Measurements from ENCODE around the gene TMEM125. TPM values are rescaled to one million over a fixed set of nuclear protein-coding genes. Genes with fewer than 3 reads are reported as not detected.

TMEM125 gene
- total RNA-seq, 1 donor from 2014 or later, result 3.9 TPM

DNA sequence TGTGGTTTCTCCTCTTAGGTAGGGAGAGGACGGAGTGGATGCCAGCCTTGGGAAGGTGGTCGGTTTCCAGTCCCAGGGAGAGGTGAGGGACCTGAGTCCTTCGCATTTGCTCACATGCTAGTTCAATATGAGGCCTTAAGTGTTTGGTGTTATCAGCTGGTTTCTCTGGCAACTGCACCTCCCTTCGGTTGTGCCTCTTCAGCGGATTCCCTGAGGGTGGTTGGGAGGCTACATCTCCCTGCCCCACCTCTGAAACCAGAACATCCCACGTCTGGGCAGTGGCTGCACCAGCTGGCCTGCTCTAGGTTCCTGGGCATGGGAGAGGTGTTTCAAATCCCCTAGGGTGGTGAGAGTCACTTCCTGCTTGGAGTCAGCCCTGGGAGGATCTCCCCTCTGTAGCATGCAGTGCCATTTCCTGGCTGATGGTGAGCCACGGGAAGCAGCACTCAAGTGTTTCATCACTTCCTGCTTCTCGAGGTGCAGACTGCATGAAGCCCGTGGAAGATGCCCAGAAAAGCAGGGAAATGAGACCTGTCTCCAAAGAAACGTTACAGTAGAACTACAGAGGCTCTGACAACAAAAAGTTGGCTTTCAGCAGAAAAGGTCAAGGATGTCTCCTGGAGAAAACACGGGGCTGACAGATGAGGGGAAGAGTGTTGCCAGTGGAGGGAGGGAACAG is 4.5 kb downstream of the TMEM125 start:
- DNase-seq (ENCODE audit: low read depth), result peak; percentile 32

DNA sequence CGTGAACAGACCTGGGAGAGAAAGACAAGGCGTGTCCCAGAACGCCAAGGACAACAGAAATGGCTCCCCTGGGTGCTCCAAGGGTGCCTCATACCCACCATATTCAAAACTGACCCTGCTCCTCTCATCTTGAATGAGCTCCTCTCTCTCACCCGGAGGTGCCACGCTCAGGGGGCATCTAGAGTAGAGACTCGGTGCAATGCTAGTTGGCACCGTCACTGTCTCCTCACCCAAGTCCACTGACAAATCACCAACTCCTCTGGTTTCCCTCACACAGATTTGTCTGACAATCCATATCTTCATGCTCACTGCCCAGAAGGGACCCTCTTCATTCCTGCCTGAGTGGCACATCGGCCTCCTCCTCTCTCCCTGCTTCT is 5.0 kb downstream of the TMEM125 start:
- no peak for DNase-seq (ENCODE audit: low read depth)

DNA sequence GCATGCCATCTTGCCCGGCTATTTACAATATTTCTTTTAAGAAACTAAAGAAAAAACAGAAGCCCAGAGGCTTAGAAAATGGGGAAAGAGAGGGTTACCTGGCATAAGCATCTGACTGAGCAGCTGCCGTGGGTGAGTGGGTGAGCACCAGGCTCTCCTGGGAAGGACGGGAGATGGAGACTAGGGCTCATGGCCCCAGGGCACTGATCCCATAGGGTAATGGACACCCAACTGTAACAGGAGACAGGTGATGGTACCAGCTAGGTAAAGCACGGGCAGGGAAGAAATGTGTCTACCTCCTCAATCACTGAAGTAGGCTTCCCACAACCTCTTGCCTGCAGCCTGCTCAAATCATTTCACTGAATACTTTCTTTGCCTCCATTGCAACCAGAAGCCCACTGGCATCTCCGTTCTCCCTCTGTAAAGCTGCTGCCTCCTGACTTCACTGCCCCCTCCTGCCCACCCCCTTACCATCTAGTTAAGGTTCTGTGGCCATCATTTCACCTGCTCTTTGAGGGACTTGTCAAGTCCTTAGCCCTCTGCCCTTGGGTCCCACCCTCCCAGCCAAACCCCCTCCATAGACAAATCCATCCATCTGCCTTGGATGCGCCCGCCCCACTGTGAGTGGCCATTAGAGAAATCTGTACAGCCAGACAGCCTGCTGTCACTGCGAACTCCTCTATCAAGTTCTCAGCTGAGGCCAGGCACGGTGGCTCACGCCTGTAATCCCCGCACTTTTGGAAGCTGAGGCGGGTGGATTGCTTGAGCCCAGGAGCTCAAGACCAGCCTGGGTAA is 6.2 kb downstream of the TMEM125 start:
- no peak for DNase-seq (ENCODE audit: low read depth)

DNA sequence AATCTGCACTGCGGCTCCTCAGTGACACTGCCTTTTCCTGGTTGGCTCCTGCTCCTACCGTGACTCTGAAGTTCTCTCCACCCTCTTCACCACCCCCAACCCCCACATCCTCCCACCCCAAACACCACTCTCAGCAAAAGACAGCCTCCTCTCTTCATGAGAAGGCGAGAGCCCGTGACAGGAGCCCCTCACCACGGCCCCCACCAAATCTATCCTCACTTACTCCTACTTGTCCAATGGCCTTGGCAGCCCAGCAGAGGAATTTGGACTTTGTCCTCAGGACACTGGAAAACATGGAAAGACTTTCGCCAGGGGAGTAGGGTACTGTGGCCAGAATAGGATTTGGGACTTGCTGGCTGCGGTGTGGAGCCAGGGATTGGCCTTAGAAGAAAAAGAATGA is 6.9 kb downstream of the TMEM125 start:
- DNase-seq (ENCODE audit: low read depth), result no peak

DNA sequence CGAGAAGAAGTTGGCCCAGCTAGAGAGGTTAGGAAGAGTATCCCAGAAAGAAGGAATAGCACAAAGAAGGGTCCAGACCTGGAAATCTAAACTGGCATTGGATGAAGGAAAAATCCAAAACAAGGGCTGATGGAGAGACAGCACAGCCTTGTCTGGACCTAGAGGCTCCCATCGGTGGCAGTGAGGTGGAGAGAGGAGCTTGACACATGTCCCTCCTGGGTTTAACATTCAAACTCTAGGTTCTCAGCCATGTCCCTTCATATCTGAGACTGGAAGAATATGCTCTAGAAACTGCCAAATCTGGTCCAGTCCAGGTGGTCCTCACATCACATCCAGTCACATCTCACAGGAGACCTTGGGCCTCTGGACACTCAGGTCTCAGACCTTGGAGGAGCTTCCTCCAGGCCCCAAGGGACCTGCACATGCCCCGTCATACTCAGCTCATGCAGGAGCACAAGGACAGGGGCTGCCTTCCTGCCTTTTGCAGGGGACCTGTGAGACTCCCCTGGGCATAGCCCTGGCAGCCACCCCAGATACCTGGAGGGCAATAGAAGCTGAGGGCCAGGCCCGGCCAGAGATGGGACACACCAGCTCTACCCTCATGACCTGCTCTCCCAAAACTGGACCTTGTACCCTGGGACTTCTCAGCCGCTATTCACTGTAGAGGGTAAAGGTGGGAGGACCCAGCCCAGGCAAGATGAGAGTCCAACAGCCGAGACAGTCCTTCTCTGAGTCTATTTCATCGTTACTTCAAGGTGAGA is 7.5 kb downstream of the TMEM125 start:
- no peak for DNase-seq (ENCODE audit: low read depth)

DNA sequence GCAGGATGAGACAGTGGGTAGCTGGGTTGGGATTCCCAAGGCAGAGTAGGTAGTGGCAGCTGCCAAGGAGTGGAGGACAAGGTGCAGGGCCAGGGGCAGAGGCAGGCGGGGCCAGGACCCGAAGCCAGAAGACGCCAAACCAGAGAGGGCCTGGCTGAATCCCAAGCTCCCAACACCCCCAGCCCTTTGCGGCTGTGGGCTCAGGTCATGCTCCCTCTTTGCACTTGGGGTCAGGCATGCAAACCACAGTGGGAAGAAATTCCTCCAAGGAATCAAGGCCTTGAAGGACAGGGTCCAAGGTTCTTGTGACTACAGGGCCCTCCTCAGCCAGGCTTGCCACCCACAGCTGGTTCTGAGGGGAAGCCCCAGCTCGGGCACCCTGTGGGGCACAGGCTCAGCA is 9.4 kb downstream of the TMEM125 start:
- peak; percentile 63 for DNase-seq (ENCODE audit: low read depth)

DNA sequence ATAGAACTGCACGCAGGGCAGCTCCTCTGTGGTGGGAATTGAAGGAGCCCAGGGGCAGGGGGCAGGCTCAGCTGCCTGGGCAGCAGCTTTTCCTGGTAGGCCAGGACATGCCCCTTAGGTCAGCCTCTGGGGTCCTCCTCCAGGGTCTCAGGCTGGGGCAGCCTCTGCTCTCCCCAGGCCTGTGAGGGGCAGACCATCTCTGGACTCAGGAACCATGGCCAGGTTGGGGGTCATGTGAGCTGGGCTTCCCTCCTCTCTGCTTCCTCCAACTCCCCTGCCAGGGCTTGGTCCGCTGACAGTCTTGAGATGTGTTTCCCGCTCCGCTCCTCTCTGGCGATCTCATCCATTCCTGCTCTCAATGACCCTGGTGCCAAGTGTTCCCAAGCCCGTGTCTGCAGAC is 9.9 kb downstream of the TMEM125 start:
- no peak for DNase-seq (ENCODE audit: low read depth)

DNA sequence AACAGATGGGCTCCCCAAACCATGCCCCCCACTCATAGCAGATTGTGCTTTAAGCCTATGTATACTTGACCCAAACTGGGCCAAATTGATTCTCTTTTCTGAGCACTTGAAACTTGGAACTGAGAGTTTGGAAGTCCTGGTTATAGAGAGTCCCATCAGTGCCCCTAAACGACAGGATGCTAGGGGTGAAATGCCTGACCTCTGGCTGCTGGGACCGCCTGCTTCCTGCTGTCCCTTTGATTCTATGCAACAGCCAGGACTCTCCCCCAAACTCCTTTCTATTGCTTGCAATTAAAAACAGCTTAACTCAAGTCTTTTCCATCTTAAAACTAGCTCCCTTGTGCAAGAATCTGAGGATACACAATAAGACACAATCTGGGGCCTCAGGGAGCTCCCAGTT is 10.9 kb downstream of the TMEM125 start:
- no peak for DNase-seq (ENCODE audit: low read depth)

DNA sequence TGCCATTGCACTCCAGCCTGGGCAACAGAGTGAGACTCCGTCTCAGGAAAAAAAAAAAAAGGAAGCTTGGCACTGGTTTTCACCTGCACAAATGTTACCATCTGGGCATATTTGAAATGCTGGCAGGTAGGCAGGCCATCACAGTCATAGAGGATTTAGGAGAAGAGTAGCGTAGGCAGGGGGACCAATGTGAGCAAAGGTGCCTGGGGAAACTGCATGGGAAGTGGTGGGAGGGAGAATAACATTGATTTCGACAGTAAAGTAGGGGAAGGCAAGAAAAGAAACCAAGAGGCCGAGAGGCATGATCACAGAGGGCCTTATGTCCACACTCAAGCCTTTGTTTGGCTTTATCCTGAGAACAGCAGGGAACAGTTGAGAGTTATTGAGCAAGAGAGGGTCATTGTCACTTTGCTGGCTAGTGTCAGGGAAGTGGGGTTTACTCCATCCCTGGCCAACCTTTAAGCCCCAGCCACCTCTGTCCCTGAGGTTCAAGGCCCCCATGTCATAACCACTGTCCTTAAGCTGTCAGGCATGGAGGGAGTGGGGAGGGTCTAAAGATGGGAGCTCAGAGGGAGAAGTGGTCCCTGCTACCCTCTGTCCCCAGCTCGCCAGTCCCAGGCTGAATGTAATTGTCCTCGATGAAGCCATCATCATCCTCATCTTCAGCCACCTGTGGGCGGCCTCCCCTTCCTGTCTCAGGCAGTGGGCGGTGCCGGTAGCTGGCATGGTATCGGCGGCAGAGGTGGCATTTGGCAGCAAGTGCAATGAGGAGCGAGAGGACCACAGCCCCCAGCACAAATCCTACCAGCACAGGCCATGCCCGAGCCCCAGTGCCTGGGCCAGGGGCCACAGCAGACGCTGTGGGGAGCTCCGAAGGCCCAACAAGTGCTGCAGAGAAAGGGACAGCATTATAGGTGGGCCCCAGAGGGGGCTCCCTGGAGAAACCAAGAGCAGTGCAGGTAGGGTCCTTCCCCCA is 12.7 kb downstream of the TMEM125 start:
- DNase-seq (ENCODE audit: low read depth), result no peak

DNA sequence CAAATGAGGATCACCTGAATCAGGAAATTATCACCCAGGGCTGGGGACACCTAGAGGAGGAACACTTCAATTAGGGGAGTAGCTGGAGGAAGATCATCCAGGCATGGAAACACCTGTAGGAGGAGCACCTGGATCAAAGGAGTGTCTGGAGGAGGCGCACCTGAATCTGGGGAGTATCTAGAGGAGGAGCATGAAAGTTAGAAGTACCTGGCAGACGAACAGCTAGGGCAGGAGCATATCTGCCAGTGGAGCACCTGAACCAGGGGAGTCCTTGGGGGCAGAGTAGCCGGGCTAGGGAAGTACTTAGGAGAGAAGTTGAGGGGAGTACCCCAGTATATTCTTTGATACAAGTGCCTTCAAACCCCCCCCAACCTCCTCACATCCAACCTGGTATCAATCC is 14.3 kb downstream of the TMEM125 start:
- no peak for DNase-seq (ENCODE audit: low read depth)

DNA sequence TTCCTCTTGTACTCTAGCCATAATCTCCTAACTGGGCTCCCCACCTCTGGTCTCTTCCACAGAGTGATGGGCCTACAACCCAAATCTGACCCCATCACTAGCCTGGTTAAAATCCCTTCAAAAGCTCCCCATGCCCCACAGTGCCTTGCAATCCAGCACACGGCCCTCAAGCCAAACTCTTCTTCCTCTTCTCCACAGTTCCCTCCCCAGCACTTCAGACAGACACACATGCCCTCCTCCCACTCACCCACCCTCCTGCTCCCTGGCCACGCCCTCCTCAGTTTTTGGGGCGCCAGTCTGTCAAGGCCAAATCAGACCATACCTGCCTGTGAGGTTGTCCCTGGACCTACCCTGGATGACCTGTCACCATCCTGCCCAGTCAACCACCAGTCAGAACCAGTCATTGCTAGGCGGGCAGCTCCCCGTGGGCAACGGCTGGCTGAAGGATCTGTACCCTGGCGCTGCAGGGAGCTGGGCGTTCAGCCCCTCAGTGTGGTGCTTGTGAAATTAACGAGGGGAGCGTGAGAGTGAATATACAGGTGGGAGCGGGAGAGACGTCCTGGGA is 14.8 kb downstream of the TMEM125 start:
- DNase-seq (ENCODE audit: low read depth), result no peak

DNA sequence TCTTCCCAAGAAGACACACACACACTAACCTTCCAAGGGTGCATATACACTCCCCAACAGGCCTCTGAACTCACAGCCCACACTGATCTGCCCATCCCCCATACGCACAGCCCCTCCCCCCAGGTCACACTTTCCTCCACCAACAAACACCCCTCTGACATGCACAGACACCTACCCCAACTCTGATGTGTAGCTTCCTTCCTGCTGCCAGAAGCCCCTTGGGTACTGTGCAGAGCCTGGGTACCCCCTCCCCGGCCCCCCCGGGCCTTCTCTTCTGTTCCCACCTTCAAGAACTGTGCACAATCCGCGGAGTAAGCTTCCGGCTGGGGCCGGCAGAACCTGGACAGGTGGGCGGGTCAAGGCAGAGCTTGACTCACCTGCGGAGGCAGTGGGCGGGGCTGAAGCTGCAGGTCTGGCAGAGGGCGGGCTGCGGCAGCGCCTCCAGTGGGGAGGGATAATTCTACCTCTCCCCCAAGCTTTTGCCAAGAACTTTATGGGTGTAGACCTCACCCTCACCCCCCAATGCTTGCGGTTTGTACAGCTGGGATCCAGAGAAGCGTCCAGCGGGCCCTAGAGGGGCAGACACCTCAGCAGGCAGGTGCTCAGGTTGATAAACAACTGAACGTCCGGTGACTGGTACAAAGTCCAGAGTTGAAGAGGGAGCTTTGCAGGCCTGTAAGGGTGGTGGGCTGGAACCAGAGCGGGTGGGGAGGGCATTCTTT is 15.6 kb downstream of the TMEM125 start, which contains the start of gene C1orf210:
Gene C1orf210, minus strand, starts transcription at position 313 of the 722 bp plus-strand sequence. CDS start 2,311 bp downstream, outside the sequence.
- peak; percentile 40 for DNase-seq (ENCODE audit: low read depth)

DNA sequence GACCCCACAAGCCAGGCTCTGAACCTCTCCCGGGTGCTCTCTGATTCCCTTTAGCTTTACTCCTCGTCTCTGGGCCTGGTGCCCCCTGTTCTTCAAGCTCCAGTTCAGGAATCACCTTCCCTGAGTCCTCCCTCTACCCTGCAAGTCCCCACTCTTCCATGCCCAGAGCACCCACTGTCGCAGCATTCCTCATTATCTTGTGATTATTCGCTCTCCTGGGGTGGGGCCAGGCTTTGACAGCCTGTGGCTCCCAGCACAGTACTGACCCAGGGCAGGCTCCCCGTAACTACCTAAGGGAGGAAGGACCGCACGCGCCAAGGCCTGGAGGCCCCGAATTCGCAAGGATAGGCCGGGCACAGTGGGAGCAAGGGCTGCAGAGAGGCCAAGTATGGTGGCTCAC is 16.3 kb downstream of the TMEM125 start:
- DNase-seq (ENCODE audit: low read depth), result no peak

DNA sequence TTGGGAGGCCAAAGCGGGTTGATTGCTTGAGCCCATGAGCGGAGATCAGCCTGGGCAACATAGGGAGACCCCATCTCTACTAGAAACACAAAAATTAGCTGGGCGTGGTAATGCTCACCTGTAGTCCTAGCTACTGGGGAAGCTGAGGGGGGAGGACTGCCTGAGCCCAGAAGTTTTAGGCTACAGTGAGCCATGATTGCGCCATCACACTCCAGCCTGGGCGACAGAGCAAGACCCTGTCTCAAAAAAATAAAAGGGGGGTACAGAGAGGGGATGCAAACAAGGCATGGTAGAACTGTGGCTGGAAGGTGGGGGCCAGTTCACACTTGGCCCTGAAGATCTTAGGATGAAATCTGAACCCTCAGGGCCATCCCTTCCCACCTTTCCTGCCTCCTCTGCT is 16.8 kb downstream of the TMEM125 start:
- DNase-seq (ENCODE audit: low read depth), result no peak

DNA sequence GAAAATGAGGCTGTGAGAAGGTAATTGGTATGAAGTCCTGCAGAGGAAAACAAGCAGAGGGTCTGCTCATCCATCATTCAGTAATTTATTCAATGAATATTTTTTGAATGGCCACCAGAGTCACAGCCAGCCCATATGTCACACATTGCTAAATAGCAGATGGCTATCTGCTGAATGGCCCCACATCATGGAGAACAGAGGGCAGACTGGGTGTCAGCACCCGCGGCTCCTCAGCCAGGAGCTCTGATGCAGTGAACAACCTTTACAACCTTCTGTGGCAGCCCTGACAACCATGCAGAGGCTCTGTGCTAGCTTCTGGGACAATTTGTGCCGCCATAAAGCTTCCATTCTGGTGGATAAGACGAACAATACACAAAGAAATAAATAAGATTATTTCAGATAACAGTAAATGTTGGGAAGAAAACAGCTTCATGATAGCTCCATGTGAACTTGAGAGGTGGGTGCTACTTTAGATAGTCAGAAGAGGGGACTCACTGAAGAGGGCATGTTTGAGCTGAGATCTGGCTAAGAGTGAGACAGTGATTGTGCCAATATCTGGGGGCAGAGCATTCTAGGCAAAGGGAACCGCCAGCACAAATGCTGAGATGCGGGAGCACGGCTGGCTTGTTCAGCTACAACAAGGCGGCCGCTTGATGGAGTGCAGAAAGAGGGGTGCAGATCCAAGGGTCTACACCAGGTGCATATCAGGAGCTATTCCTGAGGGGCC is 18.4 kb downstream of the TMEM125 start:
- no peak for DNase-seq (ENCODE audit: low read depth)

DNA sequence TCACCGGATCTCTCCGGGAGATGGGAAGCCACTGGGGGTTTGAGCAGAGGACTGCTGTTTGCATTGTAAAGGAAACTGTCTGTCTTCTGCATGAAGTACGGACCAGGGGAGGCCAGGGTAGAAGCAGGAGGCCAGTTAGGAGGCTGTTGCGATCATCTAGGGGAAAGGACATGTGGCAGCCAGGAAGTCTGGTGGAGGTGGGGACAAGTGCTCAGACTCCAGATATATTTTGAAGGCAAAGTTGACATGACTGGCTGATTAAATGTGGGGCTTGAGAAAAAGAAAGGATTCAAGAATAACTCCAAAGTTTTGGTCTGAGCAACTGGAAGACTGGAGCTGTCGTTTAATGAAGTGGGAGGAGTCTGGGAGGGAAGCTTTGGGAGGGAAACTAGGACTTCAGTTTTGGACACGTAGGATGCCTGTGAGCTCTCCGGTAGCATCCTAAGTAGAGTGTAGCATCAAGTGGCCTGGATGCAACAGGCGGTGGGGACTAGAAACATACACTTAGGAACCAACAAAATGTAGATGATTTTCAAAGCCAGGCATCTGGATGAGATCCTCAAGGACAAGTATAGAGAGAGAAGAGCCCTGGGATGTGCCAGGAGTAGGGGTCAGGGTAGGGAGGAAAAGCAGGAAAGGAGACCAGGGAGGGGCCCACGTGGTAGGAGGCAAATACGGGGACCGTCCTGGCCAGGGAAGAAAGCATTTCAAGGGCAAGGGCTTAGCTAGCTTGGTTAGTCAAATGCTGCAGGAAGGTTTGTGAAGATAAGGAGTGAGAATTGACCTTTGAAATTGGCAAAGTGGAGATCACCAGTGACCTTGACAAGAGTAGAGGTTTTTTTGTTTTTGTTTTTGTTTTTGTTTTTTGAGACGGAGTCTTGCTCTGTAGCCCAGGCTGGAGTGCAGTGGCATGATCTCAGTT is 19.3 kb downstream of the TMEM125 start:
- no peak for DNase-seq (ENCODE audit: low read depth)

DNA sequence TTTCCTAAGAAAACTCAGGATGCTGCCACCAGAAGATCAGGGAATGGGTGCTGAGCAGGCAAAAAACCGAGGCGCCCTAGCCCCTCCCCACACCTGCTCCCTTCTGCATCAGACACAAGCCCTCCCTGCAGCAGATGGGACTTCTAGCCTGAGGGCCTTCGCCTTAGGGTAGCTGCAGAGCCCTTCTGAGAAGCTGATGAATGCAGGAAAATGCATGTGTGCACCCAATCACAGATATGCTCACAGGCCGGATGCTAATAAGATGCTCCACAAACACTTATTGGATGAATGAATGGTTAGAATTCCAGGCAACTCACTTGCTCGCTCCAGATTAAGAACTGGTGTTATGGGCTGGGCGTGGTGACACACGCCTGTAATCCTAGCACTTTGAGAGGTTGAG is 22.4 kb downstream of the TMEM125 start:
- no peak for DNase-seq (ENCODE audit: low read depth)

DNA sequence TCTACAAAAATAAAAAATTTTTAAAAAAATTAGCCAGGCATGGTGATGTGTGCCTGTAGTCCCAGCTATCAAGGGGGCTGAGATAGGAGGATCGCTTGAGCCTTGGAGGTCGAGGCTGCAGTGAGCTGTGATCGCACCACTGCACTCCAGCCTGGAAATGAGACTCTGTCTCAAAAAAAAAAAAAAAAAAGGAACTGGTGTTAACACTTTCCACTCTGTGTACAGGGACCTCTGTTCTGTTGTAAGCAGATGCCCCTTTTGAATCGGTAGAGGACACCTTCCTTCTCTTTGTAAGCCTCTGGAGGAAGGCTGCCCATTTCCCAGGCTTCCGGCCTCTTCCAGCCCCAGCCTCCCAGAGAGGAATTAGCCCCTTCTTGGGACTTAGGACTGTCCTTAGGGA is 22.9 kb downstream of the TMEM125 start:
- DNase-seq (ENCODE audit: low read depth), result no peak

DNA sequence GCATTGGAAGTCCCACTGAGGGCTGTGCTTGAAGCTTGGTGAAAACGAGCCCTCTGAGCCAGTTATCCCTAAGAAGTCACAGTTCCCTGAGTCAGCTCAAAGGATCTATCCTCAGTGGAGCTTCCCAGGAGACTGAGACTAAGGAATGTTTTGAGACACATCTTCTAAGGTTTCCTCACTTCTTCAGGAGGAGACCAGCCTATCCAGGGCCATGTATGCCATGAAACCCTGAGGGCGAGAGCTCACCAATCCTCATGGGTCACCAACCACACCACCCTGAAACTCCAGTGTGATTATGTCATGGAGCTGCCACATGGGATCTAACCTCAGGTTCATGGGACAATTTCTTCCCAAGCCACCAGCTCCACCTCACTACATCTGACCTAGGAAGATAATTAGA is 23.4 kb downstream of the TMEM125 start:
- peak; percentile 61 for DNase-seq (ENCODE audit: low read depth)
